Suppressor macrophage treated with lipopolysaccharide for 1 hour (primary cell): ENCODE data around the gene ORM2.
A peak's percentile ranks its signal among the peaks of the same experiment; 100 is the strongest.
"Not testable (repeated sequence)": the region's sequence is repeated elsewhere in the genome, so short reads cannot be mapped to it uniquely, and the experiment has no call there.

Source experiments
- DNase-seq, 3 donors: peaks; one replicate each; pipeline ENCODE4 v3.0.0-alpha.2; 2020 to 2022

Gene ORM2

DNA sequence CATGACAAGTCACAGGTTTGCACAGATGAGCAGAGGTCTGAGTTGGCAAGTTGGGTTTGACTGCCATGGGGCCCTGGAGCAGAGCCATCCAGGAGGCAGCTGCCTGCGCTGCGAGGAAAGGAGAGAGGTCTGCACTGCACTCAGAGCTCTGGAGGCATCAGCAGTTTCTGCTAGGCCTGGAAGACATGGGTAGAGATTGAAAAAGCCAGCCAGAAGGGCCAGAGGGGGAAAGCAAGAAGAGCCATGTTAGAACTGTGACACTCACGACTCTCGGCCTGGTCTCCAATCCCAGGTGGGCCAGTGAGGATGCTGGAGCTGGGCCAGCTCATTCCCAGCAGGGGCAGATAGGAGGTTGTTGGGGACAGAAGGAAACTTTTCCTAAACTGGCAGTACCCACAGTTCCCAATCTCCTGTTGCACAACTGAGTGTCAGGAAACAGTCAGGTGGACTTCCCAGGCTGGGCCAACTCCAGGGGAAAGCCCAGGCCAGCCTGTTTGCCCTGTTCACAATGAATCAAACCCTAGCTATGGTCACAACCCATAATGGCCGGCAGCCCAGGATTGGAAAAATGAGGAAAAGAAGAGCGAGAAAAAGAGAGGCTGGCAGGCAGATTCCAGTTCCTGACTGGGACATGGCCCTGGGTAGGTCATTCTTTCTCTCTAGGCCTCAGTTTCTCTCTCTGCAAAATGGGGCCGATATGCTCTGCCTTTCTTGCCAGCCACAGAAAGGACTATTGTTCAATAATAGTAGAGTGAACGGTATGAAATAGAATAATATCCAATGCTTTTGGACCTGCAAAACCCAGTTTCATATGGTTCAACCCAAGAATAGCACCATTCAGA is 14.6 kb upstream of the ORM2 start:
- peak; percentile 70 to 75 (median 73) for DNase-seq

DNA sequence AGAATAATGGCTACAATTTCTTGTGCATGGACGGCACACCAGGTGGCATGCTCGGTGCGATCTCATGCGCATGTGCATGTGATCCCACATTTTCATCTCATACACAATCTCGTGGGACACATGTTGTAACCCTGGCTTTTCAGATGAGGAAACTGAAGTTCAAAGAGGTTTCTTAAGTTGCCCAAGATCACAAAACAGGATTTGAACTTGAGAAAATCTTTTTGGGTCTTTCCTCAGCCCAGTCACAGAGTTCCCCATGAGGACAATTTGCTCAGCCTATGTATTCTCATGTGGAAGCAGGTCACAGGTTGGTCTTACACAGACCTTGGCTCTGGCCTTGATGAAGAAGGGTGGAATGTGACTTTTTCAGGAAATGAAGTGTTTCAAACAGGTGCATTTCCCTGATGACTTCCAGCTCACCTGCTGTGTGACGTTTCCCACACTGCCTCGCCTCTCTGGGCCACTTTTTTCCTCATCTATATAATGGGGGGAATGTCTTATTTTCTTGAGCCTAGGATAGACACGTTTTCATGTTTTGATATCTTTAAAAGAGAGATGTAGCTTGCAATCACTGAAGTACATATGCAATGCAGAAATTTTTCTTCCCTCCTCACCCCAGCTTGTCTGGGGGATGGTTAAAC is 13.8 kb upstream of the ORM2 start:
- DNase-seq = peak; percentile 83 to 93 (median 91)

DNA sequence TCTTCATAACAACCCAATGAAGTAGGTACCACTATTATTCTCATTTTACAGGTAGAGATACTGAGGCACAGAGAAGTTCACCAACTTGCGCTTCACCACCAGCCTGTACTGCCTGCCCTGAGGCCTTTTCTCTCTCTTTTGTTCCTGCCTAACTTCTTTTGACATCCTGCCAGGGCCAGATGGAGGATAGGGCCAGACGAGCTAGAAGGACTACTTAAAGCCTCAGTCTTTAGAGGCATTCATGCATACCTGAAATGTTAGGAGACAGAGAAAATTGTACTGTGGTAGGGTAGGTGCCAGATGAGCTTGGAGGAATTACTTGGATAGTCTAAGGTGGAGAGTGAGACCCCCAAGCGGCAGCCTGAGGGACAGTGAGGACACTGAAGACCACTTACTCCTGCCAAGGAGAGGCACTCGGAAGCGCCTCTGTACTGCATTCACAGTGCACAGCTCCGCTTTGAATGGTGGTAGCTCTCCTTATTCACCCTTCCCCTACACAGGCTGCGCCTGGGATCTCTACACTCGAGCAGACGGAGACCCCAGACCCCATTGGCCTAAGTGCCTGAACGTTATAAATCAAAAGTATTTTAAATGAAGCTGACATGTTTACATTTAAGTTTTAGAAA is 13.0 kb upstream of the ORM2 start:
- no peak for DNase-seq

DNA sequence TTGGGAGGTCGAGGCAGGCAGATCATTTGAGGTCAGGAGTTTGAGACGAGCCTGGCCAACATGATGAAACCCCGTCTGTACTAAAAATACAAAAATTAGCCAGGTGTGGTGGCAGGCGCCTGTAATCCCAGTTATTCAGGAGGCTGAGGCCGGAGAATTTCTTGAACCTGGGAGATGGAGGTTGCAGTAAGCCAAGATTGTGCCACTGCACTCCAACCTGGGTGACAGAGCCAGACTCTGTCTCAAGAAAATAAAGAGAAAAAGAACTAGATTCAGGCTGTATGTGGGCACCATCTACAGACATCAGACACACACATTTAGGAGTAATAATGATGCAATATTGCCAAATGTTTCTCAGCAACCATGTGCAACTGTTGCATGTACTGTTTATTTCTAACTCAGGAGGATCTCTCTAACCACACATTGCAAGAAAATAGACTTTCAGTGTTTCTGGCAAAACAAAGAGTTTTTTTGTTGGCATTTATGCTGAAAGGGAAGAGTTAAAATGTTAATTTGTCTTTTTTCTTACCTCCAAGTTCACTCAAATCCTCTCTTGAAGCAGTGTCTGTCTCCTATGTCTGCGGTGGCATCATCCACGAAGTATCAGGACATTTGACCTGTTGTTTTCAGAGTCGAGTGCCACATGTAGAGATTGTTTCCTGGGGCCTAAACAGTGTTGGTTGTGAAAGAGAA is 11.9 kb upstream of the ORM2 start:
- DNase-seq = peak; percentile 45 to 75 (median 70)

DNA sequence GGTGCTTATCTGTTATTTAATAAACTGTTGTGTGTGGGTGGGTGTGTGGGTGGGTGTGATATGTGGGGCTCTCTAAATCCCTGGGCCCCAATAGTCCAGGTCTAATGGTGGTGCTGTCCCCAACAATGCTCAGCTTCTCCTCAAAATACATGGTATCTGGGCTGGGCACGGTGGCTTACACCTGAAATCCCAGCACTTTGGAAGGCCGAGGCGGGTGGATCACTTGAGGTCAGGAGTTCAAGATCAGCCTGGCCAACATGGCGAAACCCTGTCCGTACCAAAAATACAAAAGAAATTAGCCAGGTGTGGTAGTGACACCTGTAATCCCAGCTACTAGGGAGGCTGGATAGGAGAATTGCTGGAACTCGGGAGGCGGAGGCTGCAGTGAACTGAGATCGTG is 11.3 kb upstream of the ORM2 start:
- DNase-seq = no peak

DNA sequence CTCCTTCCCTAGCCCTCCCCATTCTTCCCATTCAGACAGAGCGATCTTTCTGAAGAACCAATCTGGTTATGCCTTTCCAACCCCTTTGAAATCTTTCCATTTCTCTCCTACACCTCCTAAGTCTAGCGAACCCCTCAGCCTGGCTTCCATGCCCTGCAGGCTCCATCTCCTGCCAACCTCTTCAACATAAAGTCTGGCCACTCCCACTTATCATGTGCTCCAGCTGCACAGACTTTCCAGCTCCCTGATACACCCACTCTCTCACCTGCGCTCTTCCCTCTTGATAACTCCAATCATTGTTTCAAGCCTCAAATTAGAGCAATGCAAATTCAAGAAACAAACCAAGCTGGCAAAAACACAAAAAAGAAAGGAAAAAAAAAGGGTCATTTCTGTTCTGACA is 10.5 kb upstream of the ORM2 start:
- no peak for DNase-seq

DNA sequence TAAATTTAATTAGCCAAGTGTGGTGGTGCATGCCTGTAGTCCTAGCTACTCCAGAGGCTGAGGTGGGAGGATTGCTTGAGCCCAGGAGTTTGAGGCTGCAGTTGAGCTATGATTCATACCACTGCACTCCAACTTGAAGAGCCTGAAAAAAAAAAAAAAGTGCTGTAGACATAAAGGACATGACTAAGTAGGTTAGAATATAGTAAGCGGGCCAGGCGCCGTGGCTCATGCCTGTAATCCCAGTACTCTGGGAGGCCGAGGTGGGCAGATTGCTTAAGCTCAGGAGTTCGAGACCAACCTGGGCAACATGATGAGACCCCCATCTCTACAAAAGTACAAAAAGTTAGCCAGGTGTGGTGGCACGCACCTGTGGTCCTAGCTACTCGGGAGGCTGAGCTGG is 9.0 kb upstream of the ORM2 start:
- peak in 1 of 3 donors; percentile 43 for DNase-seq

DNA sequence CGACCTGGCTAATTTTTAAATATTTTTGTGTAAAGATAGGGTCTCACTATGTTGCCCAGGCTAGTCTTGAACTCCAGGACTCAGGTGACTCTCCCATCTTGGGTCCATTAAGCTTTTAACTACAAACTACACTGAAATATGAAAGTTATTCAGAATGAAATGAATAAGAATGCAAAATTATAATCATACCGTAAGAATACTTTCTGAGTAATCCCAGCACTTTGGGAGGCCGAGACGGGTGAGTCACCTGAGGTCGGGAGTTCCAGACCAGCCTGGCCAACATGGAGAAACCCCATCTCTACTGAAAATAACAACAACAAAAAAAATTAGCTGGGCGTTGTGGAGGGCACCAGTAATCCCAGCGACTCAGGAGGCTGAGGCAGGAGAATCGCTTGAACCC is 7.9 kb upstream of the ORM2 start:
- peak; percentile 29 to 36 (median 31) for DNase-seq

DNA sequence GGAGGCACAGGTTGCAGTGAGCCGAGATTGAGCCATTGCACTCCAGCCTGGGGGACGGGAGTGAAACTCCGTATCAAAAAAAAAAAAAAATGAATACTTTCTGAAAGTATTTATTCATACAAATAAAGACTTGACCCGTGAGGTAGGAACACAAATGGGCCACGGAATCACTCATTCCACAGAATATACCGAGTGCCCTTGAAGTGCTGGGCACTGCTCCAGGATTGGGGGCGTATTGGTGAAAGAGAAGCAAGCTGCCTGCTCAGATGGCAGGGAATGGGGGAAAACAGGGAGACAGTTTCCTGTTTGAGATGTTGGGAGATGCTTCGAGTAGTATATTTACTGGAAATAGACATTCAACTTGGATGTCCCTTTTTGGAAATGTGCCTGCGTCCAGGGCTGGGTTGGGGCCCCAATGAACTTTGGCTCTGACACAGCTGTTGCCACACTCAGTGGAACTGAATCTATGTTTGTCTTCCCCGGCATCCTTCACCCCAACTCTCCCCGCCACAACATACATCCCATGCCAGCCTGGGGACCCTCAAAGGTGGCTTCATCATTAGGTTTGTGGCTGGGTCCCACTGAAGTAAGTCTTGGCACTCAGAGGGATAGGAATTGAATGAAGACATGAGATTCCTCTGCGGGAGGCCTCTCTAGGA is 7.4 kb upstream of the ORM2 start:
- DNase-seq = not testable (repeated sequence)

DNA sequence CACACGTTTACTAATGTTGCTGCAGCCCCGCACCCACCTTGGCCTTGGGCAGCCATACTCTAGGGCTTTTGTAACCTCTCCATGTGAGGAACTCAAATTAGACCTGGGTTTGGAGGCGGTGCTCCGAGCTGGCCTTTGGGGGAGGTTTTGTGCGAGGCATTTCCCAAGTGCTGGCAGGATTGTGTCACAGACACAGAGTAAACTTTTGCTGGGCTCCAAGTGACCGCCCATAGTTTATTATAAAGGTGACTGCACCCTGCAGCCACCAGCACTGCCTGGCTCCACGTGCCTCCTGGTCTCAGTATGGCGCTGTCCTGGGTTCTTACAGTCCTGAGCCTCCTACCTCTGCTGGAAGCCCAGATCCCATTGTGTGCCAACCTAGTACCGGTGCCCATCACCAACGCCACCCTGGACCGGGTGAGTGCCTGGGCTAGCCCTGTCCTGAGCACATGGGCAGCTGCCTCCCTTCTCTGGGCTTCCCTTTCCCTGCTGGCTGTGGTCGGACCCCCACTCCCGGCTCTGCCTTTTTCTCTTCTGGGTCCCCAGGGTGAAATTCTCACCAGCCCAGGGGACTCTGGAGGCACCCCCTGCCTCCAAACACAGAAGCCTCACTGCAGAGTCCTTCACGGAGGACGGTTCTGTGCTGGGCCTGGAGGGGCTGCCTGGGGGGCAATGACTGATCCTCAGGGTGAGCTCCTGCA is 6.7 kb upstream of the ORM2 start, which contains the start of gene ORM1:
Gene ORM1, plus strand, starts transcription at position 268 of the 701 bp plus-strand sequence. Its CDS starts 36 bp downstream, at position 304.
- not testable (repeated sequence) for DNase-seq

DNA sequence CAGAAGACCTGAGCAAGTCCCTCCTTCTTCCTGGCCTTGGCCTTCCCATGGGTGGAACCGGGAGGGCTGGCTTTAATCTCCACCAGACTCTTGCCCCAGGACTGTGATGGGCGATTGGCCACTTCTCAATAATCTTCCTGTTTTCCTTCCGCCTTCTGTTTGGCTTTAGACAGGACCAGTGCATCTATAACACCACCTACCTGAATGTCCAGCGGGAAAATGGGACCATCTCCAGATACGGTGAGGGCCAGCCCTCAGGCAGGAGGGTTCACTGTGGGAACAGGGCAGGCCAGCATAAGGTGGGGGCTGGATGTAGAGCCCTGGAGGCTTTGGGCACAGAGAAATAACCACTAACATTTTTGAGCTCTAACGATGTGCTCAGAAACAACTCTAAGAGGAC is 5.8 kb upstream of the ORM2 start:
- DNase-seq = not testable (repeated sequence)

DNA sequence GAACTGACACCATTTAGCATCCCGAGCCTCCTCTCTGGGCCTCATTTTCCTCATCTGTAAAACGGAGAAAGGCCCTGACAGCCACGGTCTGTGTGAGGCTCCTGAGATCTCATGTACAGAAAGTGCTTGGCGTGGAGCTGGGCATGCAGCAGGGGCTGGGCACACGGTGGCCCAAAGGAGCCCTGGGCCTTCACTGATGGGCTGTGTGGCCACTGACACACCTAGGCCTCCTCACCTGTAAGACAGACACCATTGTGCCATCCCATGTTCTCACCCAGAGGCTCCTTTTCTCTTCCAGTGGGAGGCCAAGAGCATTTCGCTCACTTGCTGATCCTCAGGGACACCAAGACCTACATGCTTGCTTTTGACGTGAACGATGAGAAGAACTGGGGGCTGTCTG is 5.2 kb upstream of the ORM2 start:
- no peak for DNase-seq

DNA sequence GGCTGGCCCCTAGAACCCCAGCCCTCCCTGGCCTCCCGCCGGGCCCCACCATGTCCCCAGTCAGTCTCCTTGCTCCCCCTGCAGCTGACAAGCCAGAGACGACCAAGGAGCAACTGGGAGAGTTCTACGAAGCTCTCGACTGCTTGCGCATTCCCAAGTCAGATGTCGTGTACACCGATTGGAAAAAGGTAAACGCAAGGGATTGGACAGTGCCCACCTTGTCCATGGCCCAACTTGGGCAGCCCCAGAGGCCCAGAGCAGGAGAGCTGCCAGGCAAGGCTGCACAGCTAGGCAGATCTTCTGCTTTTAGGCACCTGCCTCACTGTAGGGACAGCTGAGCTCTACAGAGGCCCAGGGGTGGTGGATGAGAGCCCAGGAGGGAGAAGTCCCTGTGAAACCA is 4.7 kb upstream of the ORM2 start:
- DNase-seq = not testable (repeated sequence)

DNA sequence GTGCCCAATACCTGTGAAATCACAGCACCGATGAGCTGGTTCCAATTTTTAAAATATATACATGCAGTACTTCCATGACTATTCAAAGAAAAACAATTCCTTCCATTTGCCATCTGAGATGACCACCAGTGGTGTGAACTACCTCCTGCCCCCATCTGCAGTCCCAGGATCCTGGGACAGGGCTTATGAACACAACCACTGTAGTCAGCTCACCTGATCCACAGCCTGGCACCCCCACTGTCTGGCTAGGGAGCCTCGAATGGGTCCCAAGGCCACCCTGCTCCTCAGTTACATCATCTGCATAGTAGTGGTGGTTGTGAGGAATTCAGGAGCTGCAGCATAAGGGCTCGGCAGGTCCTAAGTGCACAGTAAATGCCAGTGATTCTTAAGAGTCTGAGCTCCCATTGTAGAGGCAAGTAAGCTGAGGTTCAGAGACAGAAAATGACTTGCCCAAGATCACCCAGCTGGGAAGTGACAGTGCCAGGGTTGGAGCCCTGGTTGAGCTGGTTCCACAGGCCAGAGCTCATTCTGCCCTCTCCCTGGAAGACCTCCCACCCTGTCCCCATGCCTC is 3.9 kb upstream of the ORM2 start:
- not testable (repeated sequence) for DNase-seq

DNA sequence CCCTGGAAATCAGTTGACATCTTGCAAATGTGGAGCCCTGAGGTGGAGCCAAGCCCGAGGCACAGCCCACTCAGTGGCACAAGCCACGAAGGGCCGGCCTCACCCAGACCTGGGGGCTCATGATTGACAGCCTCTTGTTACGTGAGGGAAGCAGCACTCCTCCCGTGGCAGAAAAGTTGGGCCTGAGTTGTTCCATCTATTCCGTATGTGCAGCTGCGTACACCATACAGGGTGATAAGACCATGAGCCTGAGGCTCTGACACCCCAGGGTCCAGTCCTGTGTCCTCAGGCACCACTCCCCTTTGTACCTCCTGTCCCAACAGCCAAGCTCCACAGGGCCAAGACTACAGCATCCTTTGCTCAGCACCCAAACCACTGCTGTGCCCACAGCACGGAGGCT is 1.9 kb upstream of the ORM2 start:
- no peak for DNase-seq

DNA sequence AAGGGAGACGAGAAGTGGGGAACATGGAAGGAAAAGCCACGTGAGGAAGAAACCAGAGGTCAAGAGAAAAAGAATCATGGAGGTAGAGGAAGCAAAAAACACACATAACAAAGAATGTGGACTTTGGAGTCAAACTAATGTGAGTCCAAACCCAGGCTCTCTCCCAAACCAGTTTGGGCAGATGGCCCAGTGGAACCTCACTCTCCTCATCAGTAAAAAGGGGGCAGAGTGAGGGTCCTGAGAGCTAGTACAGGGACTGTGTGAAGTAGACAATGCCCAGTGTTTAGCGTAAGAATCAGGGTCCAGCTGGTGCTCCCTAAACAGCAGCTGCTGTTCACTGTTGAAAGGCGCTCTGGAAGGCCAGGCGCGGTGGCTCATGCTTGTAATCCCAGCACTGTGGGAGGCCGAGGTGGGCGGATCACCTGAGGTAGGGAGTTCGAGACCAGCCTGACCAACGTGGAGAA is 1.3 kb upstream of the ORM2 start:
- DNase-seq = not testable (repeated sequence)

DNA sequence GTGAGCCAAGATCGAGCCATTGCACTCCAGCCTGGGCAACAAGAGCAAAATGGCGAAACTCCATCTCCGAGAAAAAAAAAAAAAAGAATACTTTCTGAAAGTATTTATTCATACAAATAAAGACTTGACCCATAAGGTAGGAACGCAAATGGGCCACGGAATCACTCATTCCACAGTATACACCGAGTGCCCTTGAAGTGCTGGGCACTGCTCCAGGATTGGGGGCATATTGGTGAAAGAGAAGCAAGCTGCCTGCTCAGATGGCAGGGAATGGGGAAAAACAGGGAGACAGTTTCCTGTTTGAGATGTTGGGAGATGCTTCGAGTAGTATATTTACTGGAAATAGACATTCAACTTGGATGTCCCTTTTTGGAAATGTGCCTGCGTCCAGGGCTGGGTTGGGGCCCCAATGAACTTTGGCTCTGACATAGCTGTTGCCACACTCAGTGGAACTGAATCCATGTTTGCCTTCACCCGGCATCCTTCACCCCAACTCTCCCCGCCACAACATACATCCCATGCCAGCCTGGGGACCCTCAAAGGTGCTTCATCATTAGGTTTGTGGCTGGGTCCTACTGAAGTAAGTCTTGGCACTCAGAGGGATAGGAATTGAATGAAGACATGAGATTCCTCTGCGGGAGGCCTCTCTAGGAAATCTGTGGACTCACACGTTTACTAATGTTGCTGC is 588 bp upstream of the ORM2 start:
- not testable (repeated sequence) for DNase-seq

DNA sequence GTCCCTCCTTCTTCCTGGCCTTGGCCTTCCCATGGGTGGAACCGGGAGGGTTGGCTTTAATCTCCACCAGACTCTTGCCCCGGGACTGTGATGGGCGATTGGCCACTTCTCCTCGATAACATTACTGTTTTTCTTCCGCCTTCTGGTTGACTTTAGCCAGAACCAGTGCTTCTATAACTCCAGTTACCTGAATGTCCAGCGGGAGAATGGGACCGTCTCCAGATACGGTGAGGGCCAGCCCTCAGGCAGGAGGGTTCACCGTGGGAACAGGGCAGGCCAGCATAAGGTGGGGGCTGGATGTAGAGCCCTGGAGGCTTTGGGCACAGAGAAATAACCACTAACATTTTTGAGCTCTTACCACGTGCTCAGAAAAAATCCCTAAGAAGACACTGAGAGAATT is 967 bp downstream of the ORM2 start:
- DNase-seq = no peak

DNA sequence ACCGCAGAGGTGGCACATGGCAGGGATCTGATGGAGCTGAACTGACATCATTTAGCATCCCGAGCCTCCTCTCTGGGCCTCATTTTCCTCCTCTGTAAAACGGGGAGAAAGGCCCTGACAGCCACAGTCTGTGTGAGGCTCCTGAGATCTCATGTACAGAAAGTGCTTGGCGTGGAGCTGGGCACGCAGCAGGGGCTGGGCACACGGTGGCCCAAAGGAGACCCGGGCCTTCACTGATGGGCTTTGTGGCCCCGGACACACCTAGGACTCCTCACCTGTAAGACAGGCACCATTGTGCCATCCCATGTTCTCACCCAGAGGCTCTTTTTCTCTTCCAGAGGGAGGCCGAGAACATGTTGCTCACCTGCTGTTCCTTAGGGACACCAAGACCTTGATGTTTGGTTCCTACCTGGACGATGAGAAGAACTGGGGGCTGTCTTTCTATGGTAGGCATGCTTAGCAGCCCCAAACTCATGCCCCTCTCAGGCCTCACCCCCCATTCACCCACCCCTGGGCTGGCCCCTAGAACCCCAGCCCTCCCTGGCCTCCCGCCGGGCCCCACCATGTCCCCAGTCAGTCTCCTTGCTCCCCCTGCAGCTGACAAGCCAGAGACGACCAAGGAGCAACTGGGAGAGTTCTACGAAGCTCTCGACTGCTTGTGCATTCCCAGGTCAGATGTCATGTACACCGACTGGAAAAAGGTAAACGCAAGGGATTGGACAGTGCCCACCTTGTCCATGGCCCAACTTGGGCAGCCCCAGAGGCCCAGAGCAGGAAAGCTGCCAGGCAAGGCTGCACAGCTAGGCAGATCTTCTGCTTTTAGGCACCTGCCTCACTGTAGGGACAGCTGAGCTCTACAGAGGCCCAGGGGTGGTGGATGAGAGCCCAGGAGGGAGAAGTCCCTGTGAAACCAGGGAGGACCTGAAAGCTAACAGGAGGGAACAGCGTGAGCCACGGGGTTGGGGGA is 1.8 kb downstream of the ORM2 start:
- not testable (repeated sequence) for DNase-seq
